DOHH2 (cell line): ENCODE measurements around the gene MTMR8.

Source experiments
- H3F3A ChIP-seq: fragments of 200-600 bp; sonication (generic), shearing (Covaris generic); 2 replicates; pipeline ENCODE4 v1.6.0; 2016; ENCODE audit warnings: antibody characterized with exemption, mild to moderate bottlenecking; ENCODE audit not compliant: control insufficient read depth, insufficient read depth
- H3K27ac ChIP-seq: fragments of 200-600 bp; sonication (generic); 2 replicates; pipeline ENCODE4 v1.5.1; 2014; ENCODE audit warnings: low read depth, mild to moderate bottlenecking, low read length, moderate library complexity
- H3K27me3 ChIP-seq: fragments of 200-600 bp; sonication (generic); 2 replicates; pipeline ENCODE4 v1.6.1; 2014; ENCODE audit warnings: mild to moderate bottlenecking, low read length, mixed read lengths; ENCODE audit not compliant: control insufficient read depth
- H3K36me3 ChIP-seq: fragments of 200-600 bp; sonication (generic); 2 replicates; pipeline ENCODE4 v1.6.1; 2014; ENCODE audit warnings: mild to moderate bottlenecking, low read length, moderate library complexity, mixed read lengths; ENCODE audit not compliant: control insufficient read depth
- H3K4me1 ChIP-seq: fragments of 200-600 bp; sonication (generic); 2 replicates; pipeline ENCODE4 v1.6.1; 2014; ENCODE audit warnings: mild to moderate bottlenecking, low read length, mixed read lengths; ENCODE audit not compliant: control insufficient read depth
- H3K4me2 ChIP-seq: fragments of 200-600 bp; sonication (generic); 2 replicates; pipeline ENCODE4 v1.6.0; 2014; ENCODE audit warnings: mild to moderate bottlenecking, low read length, moderate library complexity
- H3K4me3 ChIP-seq: fragments of 200-600 bp; sonication (generic); 2 replicates; pipeline ENCODE4 v1.5.1; 2014; ENCODE audit warnings: mild to moderate bottlenecking, low read length, mixed read lengths
- H3K79me2 ChIP-seq: fragments of 200-600 bp; sonication (generic); 2 replicates; pipeline ENCODE4 v1.6.1; 2014; ENCODE audit warnings: mild to moderate bottlenecking, low read length, mixed read lengths; ENCODE audit not compliant: control insufficient read depth
- H3K9me2 ChIP-seq: fragments of 200-600 bp; sonication (generic); replicated peaks from 2 replicates; pipeline ENCODE4 v1.6.1; 2014; ENCODE audit warnings: mild to moderate bottlenecking, low read length, mixed read lengths; ENCODE audit not compliant: control insufficient read depth
- H3K9me3 ChIP-seq: fragments of 200-600 bp; sonication (generic); 2 replicates; pipeline ENCODE4 v1.6.1; 2014; ENCODE audit warnings: antibody characterized with exemption, low read length, mixed read lengths; ENCODE audit not compliant: control insufficient read depth, insufficient read depth
- H4K20me1 ChIP-seq: fragments of 200-600 bp; sonication (generic); 2 replicates; pipeline ENCODE4 v1.6.0; 2014; ENCODE audit warnings: low read depth, mild to moderate bottlenecking, antibody characterized with exemption, low read length, moderate library complexity; ENCODE audit not compliant: control insufficient read depth, insufficient read depth
- CTCF ChIP-seq: fragments of 200-600 bp; sonication (generic); IDR thresholded peaks from one replicate; pipeline ENCODE4 v1.5.1; 2014; ENCODE audit warnings: antibody characterized with exemption, mild to moderate bottlenecking, low read depth, low read length; ENCODE audit not compliant: poor library complexity, severe bottlenecking
- EZH2phosphoT487 ChIP-seq: fragments of 200-600 bp; sonication (generic); IDR thresholded peaks from 2 replicates; pipeline ENCODE4 v1.6.1; 2017; ENCODE audit warnings: borderline replicate concordance, mild to moderate bottlenecking, antibody characterized with exemption, low read length, moderate library complexity, mixed read lengths

The MTMR8 gene

GRCh38 chrX:64352081-64352480, 43.2 kb downstream of the MTMR8 start:
- Histone ChIP-seq H3K79me2 (no peaks in the 10 kb centered on the region), H3K27ac (no peak overlapping the region), H3K9me3 (no peaks in the 10 kb centered on the region)

GRCh38 chrX:64350521-64350920, 44.7 kb downstream of the MTMR8 start:
- no peaks in the 10 kb centered on the region for H4K20me1 ChIP-seq

More at GRCh38 chrX:64352081-64352480, 43.2 kb downstream of the MTMR8 start:
- Histone ChIP-seq H3K4me3 (no peak overlapping the region), H3K4me1 (no peaks in the 10 kb centered on the region), H3K27me3 (no peaks in the 10 kb centered on the region), H3K9me2 (no peaks in the 10 kb centered on the region), H4K20me1 (no peaks in the 10 kb centered on the region), H3F3A (no peaks in the 10 kb centered on the region), H3K4me2 (no peak overlapping the region), H3K36me3 (no peaks in the 10 kb centered on the region)
- TF ChIP-seq EZH2phosphoT487 (no peak), CTCF (no peak)

GRCh38 chrX:64350047-64350446, 45.2 kb downstream of the MTMR8 start:
- no peak overlapping the region for H3K4me2 ChIP-seq
- no peaks in the 10 kb centered on the region for H3K9me2 ChIP-seq
- H3K4me3 ChIP-seq: no peak overlapping the region
- no peaks in the 10 kb centered on the region for H4K20me1 ChIP-seq
- H3K27me3 ChIP-seq: no peaks in the 10 kb centered on the region
- H3K4me1 ChIP-seq: no peaks in the 10 kb centered on the region
- H3K36me3 ChIP-seq: no peaks in the 10 kb centered on the region
- H3K9me3 ChIP-seq: no peaks in the 10 kb centered on the region
- TF ChIP-seq CTCF (no peak), EZH2phosphoT487 (no peak)
- no peaks in the 10 kb centered on the region for H3K79me2 ChIP-seq
- no peaks in the 10 kb centered on the region for H3F3A ChIP-seq
- no peak overlapping the region for H3K27ac ChIP-seq

More at GRCh38 chrX:64350521-64350920, 44.7 kb downstream of the MTMR8 start:
- no peak for TF ChIP-seq EZH2phosphoT487
- no peak for TF ChIP-seq CTCF
- H3K4me2 ChIP-seq: no peak overlapping the region
- H3K4me1 ChIP-seq: no peaks in the 10 kb centered on the region
- no peaks in the 10 kb centered on the region for H3K9me3 ChIP-seq
- H3K27ac ChIP-seq: no peak overlapping the region
- no peaks in the 10 kb centered on the region for H3K27me3 ChIP-seq
- H3K36me3 ChIP-seq: no peaks in the 10 kb centered on the region
- no peaks in the 10 kb centered on the region for H3K9me2 ChIP-seq
- no peaks in the 10 kb centered on the region for H3F3A ChIP-seq
- H3K79me2 ChIP-seq: no peaks in the 10 kb centered on the region
- no peak overlapping the region for H3K4me3 ChIP-seq

- Histone ChIP-seq H3K4me2 (no peak overlapping the region), H4K20me1 (no peaks in the 10 kb centered on the region), H3K36me3 (no peaks in the 10 kb centered on the region), H3K4me1 (no peaks in the 10 kb centered on the region), H3F3A (no peaks in the 10 kb centered on the region), H3K27ac (no peak overlapping the region), H3K4me3 (no peak overlapping the region), H3K9me2 (no peaks in the 10 kb centered on the region), H3K79me2 (no peaks in the 10 kb centered on the region), H3K9me3 (no peaks in the 10 kb centered on the region), H3K27me3 (no peaks in the 10 kb centered on the region)
- TF ChIP-seq EZH2phosphoT487 (no peak), CTCF (no peak)
These were observed 52.4 kb downstream of the MTMR8 start for GRCh38 chrX:64342811-64343210.
